ENCODE data around the gene MAGEL2. TPM values are rescaled to one million over a fixed set of nuclear protein-coding genes. Genes with fewer than 3 reads are reported as not detected.
A peak's percentile ranks its signal among the peaks of the same experiment; 100 is the strongest.

Gene MAGEL2
- total and polyA plus RNA-seq, 10 of the 15 experiments (the other 5 are each of a cell fraction or from before 2014, with no cell fraction given): not detected

- no peak overlapping the region for H3K27ac ChIP-seq (ENCODE audit: control insufficient read depth, insufficient read depth)
- FAIRE-seq: no peak
- no peak for ATAC-seq
- no peak overlapping the region for H3K4me2 ChIP-seq (ENCODE audit: control insufficient read depth, insufficient read depth)
- CTCF ChIA-PET: no interaction called here
- BruUV-seq (replicated peaks): no TSS peak
- intact Hi-C loops (cut with micrococcal nuclease; ENCODE audit: unreplicated experiment): loop anchor here (10.0 kb wide), 1 partner anchor 1856 kb away; no protein-coding TSS in a partner anchor
- RAD21 ChIA-PET (ENCODE audit: unreplicated experiment): no interaction called here
- no peak overlapping the region for H3K9ac ChIP-seq (ENCODE audit: control insufficient read depth, insufficient read depth, low read length)
- no peaks in the 10 kb centered on the region for H3K36me3 ChIP-seq (ENCODE audit: control insufficient read depth in 2 of 2, insufficient read depth in 2 of 2, low read length in 1 of 2)
- DNase-seq (ENCODE audit: low read depth, low spot score): no peak
- H3K4me1 ChIP-seq (ENCODE audit: control insufficient read depth, insufficient read depth, low read length): no peaks in the 10 kb centered on the region
- no peak overlapping the region for H3K4me3 ChIP-seq
- H3K79me2 ChIP-seq (ENCODE audit: control insufficient read depth, insufficient read depth, low read length): no peaks in the 10 kb centered on the region
- no peak overlapping the region for H2AFZ ChIP-seq (ENCODE audit: control insufficient read depth, low read depth, low read length)
- POLR2A ChIA-PET: no interaction called here
- TF ChIP-seq GABPA (IDR thresholded peaks at IDR 0.05; ENCODE audit: low read depth) (no peak), CTCF (IDR thresholded peaks at IDR 0.05 in 2 of 3, conservative IDR thresholded peaks at IDR 0.05 in 1 of 3; ENCODE audit: control insufficient read depth in 2 of 3, extremely low read depth in 1 of 3, insufficient read depth in 1 of 3, low read depth in 3 of 3, low read length in 3 of 3) (peak in 2 of 3 experiments; percentile 15 to 23; a peak in 2 of 6 replicates)
- H4K20me1 ChIP-seq (ENCODE audit: control insufficient read depth, insufficient read depth): no peaks in the 10 kb centered on the region
- in situ Hi-C loops (cut with MboI): loop anchor here (25.0 kb wide), 1 partner anchor 1863 kb away; no protein-coding TSS in a partner anchor
- H3K27me3 ChIP-seq (replicated peaks in 1 of 2; ENCODE audit: control insufficient read depth in 2 of 2, insufficient read depth in 2 of 2, low read length in 1 of 2): no peaks in the 10 kb centered on the region
- no peaks in the 10 kb centered on the region; the same call in 2 of the 3 replicates for H3K9me3 ChIP-seq (replicated peaks; ENCODE audit: control insufficient read depth, insufficient read depth, low read length)
- WGBS (ENCODE audit: insufficient coverage, insufficient replicate concordance, low lambda C conversion rate, missing lambda C conversion rate): 38% methylated on average over 6 of the region's 6 CpGs
- SMC1A ChIA-PET (ENCODE audit: uncharacterized antibody, unreplicated experiment): no interaction called here
These were observed 1.4 kb upstream of the MAGEL2 start for GRCh38 chr15:23648920-23649515.

GRCh38 chr15:23647001-23647295 is 719 bp downstream of the MAGEL2 start:
- WGBS (ENCODE audit: insufficient coverage, insufficient replicate concordance, low lambda C conversion rate, missing lambda C conversion rate): no CpG with 5 or more reads among the region's 17 CpGs
- CTCF ChIA-PET: no interaction called here
- no peak overlapping the region for H3K9ac ChIP-seq (ENCODE audit: control insufficient read depth, insufficient read depth, low read length)
- no peak for TF ChIP-seq TBL1XR1 (IDR thresholded peaks at IDR 0.05; ENCODE audit: low read depth, low read length)
- TF ChIP-seq IRF5 (IDR thresholded peaks at IDR 0.05; ENCODE audit: borderline replicate concordance): no peak
- no peak for TF ChIP-seq CREM (IDR thresholded peaks at IDR 0.05; ENCODE audit: low read depth)
- TF ChIP-seq NBN (IDR thresholded peaks at IDR 0.05): no peak
- no peak for TF ChIP-seq FOS (IDR thresholded peaks at IDR 0.05; ENCODE audit: borderline replicate concordance, extremely low read depth, insufficient read length)
- no peak for TF ChIP-seq ATF3 (IDR thresholded peaks at IDR 0.05; ENCODE audit: borderline replicate concordance, extremely low read depth, low read depth, low read length)
- TF ChIP-seq SMC3 (IDR thresholded peaks at IDR 0.05; ENCODE audit: borderline replicate concordance, low read length): no peak
- TF ChIP-seq PML (IDR thresholded peaks at IDR 0.05; ENCODE audit: low read length): no peak
- TF ChIP-seq MYB (IDR thresholded peaks at IDR 0.05; ENCODE audit: borderline replicate concordance, low read depth, low read length): no peak
- no peak for TF ChIP-seq TCF7 (IDR thresholded peaks at IDR 0.05; ENCODE audit: borderline replicate concordance)
- FAIRE-seq (no peak), DNase-seq (ENCODE audit: low read depth, low spot score) (no peak), ATAC-seq (no peak)
- RAD21 ChIA-PET (ENCODE audit: unreplicated experiment): no interaction called here
- H3K4me2 ChIP-seq (ENCODE audit: control insufficient read depth, insufficient read depth): no peak overlapping the region
- H3K4me1 ChIP-seq (ENCODE audit: control insufficient read depth, insufficient read depth, low read length): no peaks in the 10 kb centered on the region
- H4K20me1 ChIP-seq (ENCODE audit: control insufficient read depth, insufficient read depth): no peaks in the 10 kb centered on the region
- SMC1A ChIA-PET (ENCODE audit: uncharacterized antibody, unreplicated experiment): no interaction called here
- BruUV-seq (replicated peaks): no TSS peak
- H3K27ac ChIP-seq (ENCODE audit: control insufficient read depth, insufficient read depth): no peak overlapping the region
- H3K27me3 ChIP-seq (replicated peaks in 1 of 2; ENCODE audit: control insufficient read depth in 2 of 2, insufficient read depth in 2 of 2, low read length in 1 of 2): no peaks in the 10 kb centered on the region
- intact Hi-C loops (cut with micrococcal nuclease; ENCODE audit: unreplicated experiment) (loop anchor here (10.0 kb wide), 1 partner anchor 1858 kb away; no protein-coding TSS in a partner anchor), in situ Hi-C loops (cut with MboI) (loop anchor here (25.0 kb wide), 1 partner anchor 1865 kb away; no protein-coding TSS in a partner anchor)
- H3K36me3 ChIP-seq (ENCODE audit: control insufficient read depth in 2 of 2, insufficient read depth in 2 of 2, low read length in 1 of 2): no peaks in the 10 kb centered on the region
- POLR2A ChIA-PET: no interaction called here
- H2AFZ ChIP-seq (ENCODE audit: control insufficient read depth, low read depth, low read length): no peak overlapping the region
- H3K79me2 ChIP-seq (ENCODE audit: control insufficient read depth, insufficient read depth, low read length): no peaks in the 10 kb centered on the region
- no peaks in the 10 kb centered on the region; the same call in 2 of the 3 replicates for H3K9me3 ChIP-seq (replicated peaks; ENCODE audit: control insufficient read depth, insufficient read depth, low read length)
- no peak overlapping the region for H3K4me3 ChIP-seq

All from GM12878 (cell line).